ENCODE data around the gene PKDCC. TPM values are rescaled to one million over a fixed set of nuclear protein-coding genes. Genes with fewer than 3 reads are reported as not detected.

Gene PKDCC
- total RNA-seq (10 to 100 TPM; 41.0 to 81.9 (median 51.7) TPM), polyA plus RNA-seq (10 to 100 TPM; 19.8 to 44.0 (median 31.8) TPM)
- long read RNA-seq, donor 1, transcript PKDCC-201 (7 exons, 2,502 nt), result major isoform, 22 of 28 reads
- long read RNA-seq, donor 1, partial matches to known transcripts, result 0 of 28 reads
- long read RNA-seq, donor 1, other reads (novel, unspliced or antisense), result 0 of 28 reads
- long read RNA-seq, donor 2, transcript PKDCC-201 (7 exons, 2,502 nt), result major isoform, 11 of 25 reads
- long read RNA-seq, donor 2, partial matches to known transcripts, result 12 of 25 reads
- long read RNA-seq, donor 2, other reads (novel, unspliced or antisense), result 0 of 25 reads

GRCh38 chr2:42047488-42048298 lies at the start of gene PKDCC:
TSS of gene PKDCC (plus strand) at chr2:42048021. CDS start at chr2:42048200, 179 bp downstream.
- WGBS, 5 donors, result 1 to 6% (median 2%) methylated on average over 23 to 103 of the region's 111 CpGs
- peak within 1 kb of the TSS; percentile 36 to 81 (median 51) for H3K4me3 ChIP-seq
- peak; percentile 87 for DNase-seq

GRCh38 chr2:41998186-41999127 lies 49.4 kb upstream of the PKDCC start:
- intact Hi-C loops (cut with DNase I; ENCODE audit: low total_unique reads), result no loop called here
- Histone ChIP-seq H3K27ac (peak overlapping the region; percentile 15 to 62 (median 48)), H3K4me1 (peaks cover 0 to 7% (median 0%) of the 10 kb centered on the region in 6 donors), H3K36me3 (no peaks in the 10 kb centered on the region), H3K27me3 (replicated peaks in 1 of 7) (no peaks in the 10 kb centered on the region), H3K4me3 (no peak overlapping the region), H3K9me3 (peaks cover 0 to 8% (median 4%) of the 10 kb centered on the region in 8 donors)
- WGBS, 5 donors, result 58 to 73% (median 67%) methylated on average over 15 of the region's 15 CpGs
- DNase-seq, result no peak
- no peak for TF ChIP-seq POLR2A (IDR thresholded peaks at IDR 0.05)
- no peak for TF ChIP-seq CTCF (IDR thresholded peaks at IDR 0.05 in 8 of 11, conservative IDR thresholded peaks at IDR 0.05 in 3 of 11)
- no peak for TF ChIP-seq POLR2AphosphoS5 (IDR thresholded peaks at IDR 0.05)

More at GRCh38 chr2:42047488-42048298, at the start of gene PKDCC:
- peaks cover 0 to 62% (median 17%) of the 10 kb centered on the region in 7 donors for H3K27me3 ChIP-seq (replicated peaks in 1 of 7)
- H3K36me3 ChIP-seq, result no peaks in the 10 kb centered on the region
- TF ChIP-seq POLR2AphosphoS5 (IDR thresholded peaks at IDR 0.05) (peak; percentile 30 to 49 (median 44)), CTCF (IDR thresholded peaks at IDR 0.05 in 8 of 11, conservative IDR thresholded peaks at IDR 0.05 in 3 of 11) (no peak), POLR2A (IDR thresholded peaks at IDR 0.05) (no peak)
- intact Hi-C loops (cut with DNase I; ENCODE audit: low total_unique reads), result no loop called here
- no peaks in the 10 kb centered on the region for H3K9me3 ChIP-seq
- H3K4me1 ChIP-seq, result peaks cover 6 to 21% (median 9%) of the 10 kb centered on the region in 6 donors
- H3K27ac ChIP-seq, result peak within 1 kb of the TSS in 7 of 8 donors; percentile 77 to 84 (median 80)

GRCh38 chr2:41999128-41999480 lies 48.7 kb upstream of the PKDCC start:
- Histone ChIP-seq H3K4me1 (peaks cover 0 to 7% (median 0%) of the 10 kb centered on the region in 6 donors), H3K9me3 (peaks cover 0 to 14% (median 10%) of the 10 kb centered on the region in 8 donors), H3K27me3 (replicated peaks in 1 of 7) (no peaks in the 10 kb centered on the region), H3K36me3 (no peaks in the 10 kb centered on the region), H3K4me3 (no peak overlapping the region), H3K27ac (peak overlapping the region in 6 of 8 donors; percentile 35 to 62 (median 48))
- 80 to 92% (median 90%) methylated on average over 1 of the region's 1 CpG for WGBS, 5 donors
- TF ChIP-seq CTCF (IDR thresholded peaks at IDR 0.05 in 8 of 11, conservative IDR thresholded peaks at IDR 0.05 in 3 of 11) (no peak), POLR2AphosphoS5 (IDR thresholded peaks at IDR 0.05) (no peak), POLR2A (IDR thresholded peaks at IDR 0.05) (no peak)
- intact Hi-C loops (cut with DNase I; ENCODE audit: low total_unique reads), result no loop called here
- no peak for DNase-seq
